Left ventricle myocardium inferior (tissue), 1 donor: Measurements from ENCODE around the gene VWF. TPM values are rescaled to one million over a fixed set of nuclear protein-coding genes. Genes with fewer than 3 reads are reported as not detected.
"Not testable (repeated sequence)": the region's sequence is repeated elsewhere in the genome, so short reads cannot be mapped to it uniquely, and the experiment has no call there.

Source experiments
- DNase-seq: peaks from one replicate; pipeline ENCODE4 v3.0.0-alpha.2; 2020
- H3K27ac ChIP-seq: fragments of 200-600 bp; replicated peaks from 2 replicates; pipeline ENCODE4 v1.8.0; 2021
- H3K27me3 ChIP-seq: fragments of 200-600 bp; 2 replicates; pipeline ENCODE4 v1.8.0; 2021; ENCODE audit warnings: low read depth
- H3K36me3 ChIP-seq: fragments of 200-600 bp; 2 replicates; pipeline ENCODE4 v1.8.0; 2021
- H3K4me1 ChIP-seq: fragments of 200-600 bp; 2 replicates; pipeline ENCODE4 v1.8.0; 2021
- H3K4me3 ChIP-seq: fragments of 200-600 bp; 2 replicates; pipeline ENCODE4 v1.8.0; 2021; ENCODE audit warnings: mild to moderate bottlenecking, moderate library complexity
- H3K9me3 ChIP-seq: fragments of 200-600 bp; replicated peaks from 2 replicates; pipeline ENCODE4 v1.8.0; 2021
- CTCF ChIP-seq: fragments of 200-600 bp; IDR thresholded peaks from 2 replicates; pipeline ENCODE4 v1.8.0; 2021; ENCODE audit warnings: antibody characterized with exemption, mild to moderate bottlenecking, borderline replicate concordance
- intact Hi-C: fragments of 100-400 bp; cut with micrococcal nuclease; formaldehyde crosslinking; loops from one replicate; pipeline ENCODE4 v1.11.0; 2022
- total RNA-seq: library from RNA; stranded (reverse); fragmentation: NEBNext Ultra II Directional; extraction: Animal tissue kit (Norgen Biotek cat#: 25700); gene quantifications from one replicate; pipeline ENCODE4 v1.2.1, GENCODE V29; 2021
- donor health status: DM: no; HTN: yes; CAD: no; lungs with severe emphysema.

Gene VWF
- total RNA-seq, 1 donor from 2014 or later: 250 TPM

GRCh38 chr12:6158749-6159148 is 34.3 kb upstream of the VWF start:
- Histone ChIP-seq H3K4me1 (peaks cover 49% of the 10 kb centered on the region), H3K27ac (peak overlapping the region; percentile 48), H3K9me3 (no peaks in the 10 kb centered on the region), H3K27me3 (peaks cover 5% of the 10 kb centered on the region), H3K36me3 (no peaks in the 10 kb centered on the region), H3K4me3 (no peak overlapping the region)
- intact Hi-C loops: no loop called here
- no peak for DNase-seq
- no peak for TF ChIP-seq CTCF

DNA sequence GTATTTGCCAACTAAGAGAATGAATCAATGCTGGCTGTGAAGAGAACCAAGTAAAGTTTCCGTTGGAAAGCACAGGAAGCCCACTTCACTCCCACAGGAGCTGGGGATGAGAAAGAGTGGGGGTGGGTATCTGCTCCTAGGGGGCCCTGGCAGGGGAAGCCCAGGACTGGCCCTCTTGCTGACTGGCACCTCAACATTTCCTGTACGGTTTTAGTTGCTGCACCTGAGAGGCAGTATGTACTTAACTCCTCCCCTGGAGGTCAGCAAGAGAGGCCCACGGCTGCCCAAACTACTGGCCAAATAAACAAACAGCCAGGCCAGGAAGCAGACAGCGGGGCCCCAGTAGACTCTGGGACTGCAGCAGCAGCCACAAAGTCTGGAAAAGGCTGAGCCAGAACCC is 33.8 kb upstream of the VWF start:
- peak overlapping the region; percentile 48 for H3K27ac ChIP-seq
- no peak for DNase-seq
- TF ChIP-seq CTCF: no peak
- peaks cover 49% of the 10 kb centered on the region for H3K4me1 ChIP-seq
- intact Hi-C loops: no loop called here
- no peaks in the 10 kb centered on the region for H3K9me3 ChIP-seq
- H3K36me3 ChIP-seq: no peaks in the 10 kb centered on the region
- H3K27me3 ChIP-seq: peaks cover 5% of the 10 kb centered on the region
- H3K4me3 ChIP-seq: no peak overlapping the region

GRCh38 chr12:6157482-6157881 is 33.0 kb upstream of the VWF start:
- Histone ChIP-seq H3K4me3 (no peak overlapping the region), H3K27me3 (peaks cover 5% of the 10 kb centered on the region), H3K9me3 (no peaks in the 10 kb centered on the region), H3K36me3 (no peaks in the 10 kb centered on the region), H3K4me1 (peaks cover 49% of the 10 kb centered on the region), H3K27ac (peak overlapping the region; percentile 48)
- DNase-seq: no peak
- TF ChIP-seq CTCF: no peak
- intact Hi-C loops: no loop called here

GRCh38 chr12:6154730-6155459 is 30.4 kb upstream of the VWF start:
- Histone ChIP-seq H3K27ac (peak overlapping the region; percentile 88), H3K27me3 (peaks cover 5% of the 10 kb centered on the region), H3K4me1 (peaks cover 32% of the 10 kb centered on the region), H3K9me3 (no peaks in the 10 kb centered on the region), H3K4me3 (no peak overlapping the region), H3K36me3 (no peaks in the 10 kb centered on the region)
- intact Hi-C loops: no loop called here
- DNase-seq: peak; percentile 83
- no peak for TF ChIP-seq CTCF

DNA sequence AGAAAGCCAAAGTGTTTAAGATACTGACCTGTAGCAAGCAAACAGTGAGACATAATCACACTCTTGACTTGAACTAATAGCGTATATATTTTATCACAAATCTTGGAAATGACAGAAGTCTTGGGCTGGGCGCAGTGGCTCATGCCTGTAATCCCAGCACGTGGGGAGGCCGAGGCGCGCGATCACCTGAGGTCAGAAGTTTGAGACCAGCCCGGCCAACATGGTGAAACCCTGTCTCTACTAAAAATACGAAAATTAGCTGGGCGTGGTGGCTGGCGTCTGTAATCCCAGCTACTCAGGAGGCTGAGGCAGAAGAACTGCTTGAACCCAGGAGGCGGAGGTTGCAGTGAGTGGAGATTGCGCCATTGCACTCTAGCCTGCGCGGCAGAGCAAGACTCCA is 24.3 kb upstream of the VWF start:
- H3K27ac ChIP-seq, H3K27me3 ChIP-seq, H3K9me3 ChIP-seq, DNase-seq, H3K36me3 ChIP-seq, H3K4me1 ChIP-seq, H3K4me3 ChIP-seq, intact Hi-C loops: not testable (repeated sequence)

DNA sequence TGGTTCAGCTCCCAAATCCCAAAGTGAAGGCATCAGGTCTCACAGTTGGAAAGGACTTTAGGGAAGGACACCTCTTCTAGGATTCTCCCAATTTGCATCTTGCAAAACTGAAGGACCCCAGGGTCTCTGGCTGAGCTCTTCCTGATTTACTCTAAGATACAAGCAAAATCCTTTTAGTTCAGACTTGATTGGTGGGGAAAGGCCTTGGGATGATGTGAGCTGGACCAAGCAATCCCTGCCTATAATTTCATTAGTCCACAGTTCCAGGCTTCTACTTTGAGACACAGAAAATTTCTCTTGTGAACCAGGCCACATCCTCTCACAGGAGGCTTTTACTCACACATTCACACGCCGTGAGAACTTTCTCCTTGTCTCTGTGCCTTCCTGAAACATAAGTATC is 23.6 kb upstream of the VWF start:
- no peaks in the 10 kb centered on the region for H3K9me3 ChIP-seq
- H3K4me1 ChIP-seq: no peaks in the 10 kb centered on the region
- no peak overlapping the region for H3K4me3 ChIP-seq
- intact Hi-C loops: no loop called here
- no peaks in the 10 kb centered on the region for H3K27me3 ChIP-seq
- no peak overlapping the region for H3K27ac ChIP-seq
- no peak for DNase-seq
- no peaks in the 10 kb centered on the region for H3K36me3 ChIP-seq
- no peak for TF ChIP-seq CTCF
